GM19239 (cell line): ENCODE measurements around the gene PPIP5K1.

Source experiments
- DNase-seq: peaks from one replicate; pipeline ENCODE4 v3.0.0; 2011; ENCODE audit warnings: low spot score; ENCODE audit not compliant: insufficient read length
- FAIRE-seq: peaks from 2 replicates; lab custom pipeline; 2011; peaks lifted over from hg19 to GRCh38; lab: Jason Lieb, UNC

Gene PPIP5K1

DNA sequence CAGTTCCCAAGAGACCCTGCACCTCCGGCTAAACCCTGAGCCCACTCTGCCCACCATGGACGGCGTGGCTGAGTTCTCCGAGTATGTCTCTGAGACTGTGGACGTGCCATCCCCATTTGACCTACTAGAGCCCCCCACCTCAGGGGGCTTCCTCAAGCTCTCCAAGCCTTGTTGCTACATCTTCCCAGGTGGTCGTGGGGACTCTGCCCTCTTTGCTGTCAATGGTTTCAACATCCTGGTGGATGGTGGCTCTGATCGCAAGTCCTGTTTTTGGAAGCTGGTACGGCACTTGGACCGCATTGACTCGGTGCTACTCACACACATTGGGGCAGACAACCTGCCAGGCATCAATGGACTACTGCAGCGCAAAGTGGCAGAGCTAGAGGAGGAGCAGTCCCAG lies 68.6 kb downstream of the PPIP5K1 start:
- no peak for FAIRE-seq
- DNase-seq: no peak

DNA sequence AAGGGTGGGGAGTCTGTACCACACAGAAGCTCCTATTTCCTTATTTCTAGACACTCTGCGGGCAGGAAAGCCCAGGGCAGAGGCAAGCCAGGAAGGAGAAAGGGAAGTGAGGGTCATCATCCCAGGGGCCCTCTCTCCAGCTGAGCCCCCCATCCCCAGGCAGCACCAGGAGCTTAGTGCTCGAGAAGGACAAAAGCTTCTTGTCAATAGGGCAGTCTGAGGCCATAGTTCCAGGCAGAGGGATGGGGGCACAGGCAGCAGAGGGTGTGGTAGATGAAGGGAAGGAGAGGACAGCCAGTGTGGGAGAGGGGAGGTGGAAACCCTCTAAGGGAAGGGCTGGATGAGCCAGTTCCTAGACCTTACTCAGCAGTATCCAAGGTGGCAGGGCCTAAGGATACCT lies 69.9 kb downstream of the PPIP5K1 start:
- no peak for FAIRE-seq
- no peak for DNase-seq

DNA sequence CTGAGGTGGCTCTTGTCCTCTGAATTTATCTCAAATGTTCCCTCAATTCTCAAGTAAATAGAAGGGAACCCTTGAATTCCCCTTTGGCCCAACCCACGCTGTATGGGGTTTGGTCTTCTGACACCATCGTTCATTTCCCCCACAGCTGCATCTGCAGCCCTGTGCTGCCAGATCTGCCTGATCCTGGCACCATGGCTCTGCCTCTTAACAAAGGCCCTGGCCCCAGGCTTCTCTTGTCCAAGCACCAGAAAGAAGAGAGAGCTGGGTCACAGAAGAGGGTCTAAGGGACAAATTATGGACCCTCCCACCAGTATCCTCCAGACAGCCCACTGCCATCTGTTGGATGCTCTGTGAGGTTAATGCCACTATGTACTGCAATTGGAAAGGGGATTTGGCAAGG lies 70.8 kb downstream of the PPIP5K1 start:
- DNase-seq: no peak
- no peak for FAIRE-seq

DNA sequence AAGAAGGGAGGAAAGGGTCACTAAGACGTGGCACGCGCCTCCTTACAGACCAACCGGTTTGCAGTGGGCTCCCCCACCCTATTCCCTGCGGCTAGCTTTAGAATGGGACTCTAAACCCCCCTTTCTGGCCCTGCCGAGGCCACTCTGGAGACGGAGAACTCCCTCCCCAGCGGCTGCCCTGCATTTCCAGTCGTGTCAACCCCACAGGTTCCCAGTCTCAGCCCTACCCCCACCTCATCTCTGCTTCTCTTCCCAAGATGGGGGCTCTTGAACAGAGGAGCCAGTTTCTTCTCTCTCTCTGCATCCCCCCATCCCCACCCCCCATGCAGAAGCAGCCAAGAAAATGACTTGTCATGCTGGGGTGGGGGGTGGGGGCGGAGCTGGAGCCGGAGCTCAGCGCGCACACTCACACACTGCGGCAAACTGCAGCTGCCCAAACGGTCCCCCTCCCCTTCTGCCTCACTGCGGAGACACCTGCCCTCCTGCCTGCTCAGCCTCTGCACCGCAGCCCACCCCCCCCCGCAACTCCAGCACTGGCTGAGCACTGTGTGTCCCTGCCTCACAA lies 71.7 kb downstream of the PPIP5K1 start:
- FAIRE-seq (no peak), DNase-seq (no peak)

DNA sequence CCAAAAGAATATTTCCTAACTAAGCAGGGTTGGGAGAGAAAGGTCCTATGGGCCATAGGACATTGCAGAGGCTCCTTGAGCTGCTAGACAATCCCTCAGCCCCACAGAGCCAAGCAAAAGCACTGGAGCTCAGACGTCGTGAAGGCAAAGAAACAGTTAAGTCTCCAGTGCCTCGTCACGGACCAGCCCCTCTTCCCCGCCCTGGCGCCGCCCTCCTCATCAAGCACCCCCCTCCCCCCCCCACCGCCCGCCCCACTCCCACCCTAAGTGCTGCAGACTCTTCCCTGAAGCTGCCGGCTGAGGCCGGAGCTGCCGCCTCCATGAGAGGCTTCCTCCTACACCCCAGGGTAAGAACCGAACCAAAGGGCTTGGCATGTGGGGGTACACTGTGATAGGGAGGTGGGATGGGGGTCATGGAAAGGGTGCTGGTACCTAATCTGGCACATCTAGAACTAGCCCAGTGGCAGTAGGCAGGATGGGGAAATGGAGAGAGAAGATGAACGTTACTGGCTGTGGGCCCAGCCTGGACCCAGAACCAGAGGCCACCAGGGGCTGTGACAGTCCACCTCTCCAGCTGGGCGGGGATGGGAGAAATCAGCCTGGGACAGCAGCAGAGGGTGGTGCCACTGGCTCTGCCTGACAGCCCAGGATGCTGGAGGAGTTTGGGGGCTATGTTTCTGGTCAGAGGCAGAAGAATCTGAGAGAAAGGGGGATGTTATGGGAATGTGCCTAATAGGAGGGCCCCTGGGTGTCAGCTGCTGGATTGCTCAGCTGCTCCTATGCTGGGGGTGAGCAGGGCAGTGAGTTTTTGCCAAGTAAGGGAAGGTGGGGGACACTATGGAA lies 72.4 kb downstream of the PPIP5K1 start, which contains the start of gene MAP1A:
MAP1A (plus strand) TSS at position 255 of the 843 bp plus-strand sequence. CDS start 3,866 bp downstream, outside the sequence.
- FAIRE-seq: no peak
- no peak for DNase-seq

DNA sequence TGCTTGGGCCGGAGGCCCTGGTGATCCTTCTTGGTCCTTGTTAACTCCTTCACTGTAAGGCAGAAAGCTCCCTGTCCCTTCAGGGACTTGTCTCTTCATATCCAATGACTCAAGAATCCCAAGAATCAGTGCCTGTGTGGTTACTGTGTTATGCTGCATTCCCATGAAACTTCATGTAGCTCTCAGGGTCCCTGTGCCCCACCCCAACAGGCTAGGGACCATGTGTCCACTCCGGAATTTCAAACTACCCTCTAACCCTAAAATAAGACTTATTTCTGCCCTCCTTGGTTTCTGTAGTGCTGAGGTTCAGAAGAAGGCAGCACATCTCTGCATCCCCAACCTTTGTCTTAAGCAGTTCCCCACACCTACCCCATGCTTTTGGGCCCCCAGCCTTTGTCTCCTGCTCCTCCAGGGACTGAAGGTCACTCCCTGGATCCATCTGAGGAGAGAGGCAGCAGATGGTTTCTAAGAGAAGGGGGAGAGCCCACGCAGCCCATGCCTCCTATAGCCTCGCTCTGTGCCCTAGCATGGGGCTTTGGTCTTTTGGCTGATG lies 73.1 kb downstream of the PPIP5K1 start:
- FAIRE-seq (no peak), DNase-seq (no peak)

DNA sequence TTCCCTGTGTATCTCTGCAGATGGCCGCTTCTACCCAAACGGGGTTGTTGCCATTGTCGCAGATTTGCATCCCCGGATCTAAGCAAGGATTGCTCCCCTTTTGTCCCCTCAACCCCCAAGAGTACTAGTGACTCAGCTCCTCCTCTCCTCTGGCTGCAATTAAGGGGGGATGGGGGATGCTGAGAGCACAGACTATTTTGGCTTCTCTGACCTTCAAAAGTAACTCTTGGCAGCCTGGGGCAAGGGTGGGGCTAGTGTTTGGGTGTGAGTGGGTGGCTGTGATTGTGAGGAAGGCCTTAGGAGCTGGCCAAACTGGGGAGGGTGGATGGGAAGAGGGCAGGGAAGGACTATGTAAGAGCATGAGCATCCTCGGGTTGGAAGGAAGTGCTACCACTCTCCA lies 73.8 kb downstream of the PPIP5K1 start:
- DNase-seq (no peak), FAIRE-seq (no peak)

DNA sequence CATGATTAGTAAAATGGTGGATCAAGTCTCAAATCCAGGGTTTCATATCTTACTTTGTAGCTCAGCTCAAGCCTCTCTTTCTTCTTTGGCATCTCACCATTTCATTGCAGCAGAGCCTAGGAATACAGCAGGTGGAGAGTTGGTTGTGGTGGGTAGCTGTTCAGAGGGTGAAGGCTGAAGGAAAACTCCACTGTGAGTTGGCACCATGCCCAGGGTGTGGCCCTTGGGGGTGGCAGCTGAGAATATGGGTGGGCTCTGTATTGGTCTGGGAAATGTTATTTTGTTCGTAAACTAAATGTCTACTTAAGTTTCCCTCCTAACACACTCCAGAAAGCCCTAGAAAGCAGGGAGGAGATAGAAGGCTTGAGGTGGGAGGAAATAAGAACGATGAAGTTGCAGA lies 74.3 kb downstream of the PPIP5K1 start:
- FAIRE-seq (no peak), DNase-seq (no peak)

DNA sequence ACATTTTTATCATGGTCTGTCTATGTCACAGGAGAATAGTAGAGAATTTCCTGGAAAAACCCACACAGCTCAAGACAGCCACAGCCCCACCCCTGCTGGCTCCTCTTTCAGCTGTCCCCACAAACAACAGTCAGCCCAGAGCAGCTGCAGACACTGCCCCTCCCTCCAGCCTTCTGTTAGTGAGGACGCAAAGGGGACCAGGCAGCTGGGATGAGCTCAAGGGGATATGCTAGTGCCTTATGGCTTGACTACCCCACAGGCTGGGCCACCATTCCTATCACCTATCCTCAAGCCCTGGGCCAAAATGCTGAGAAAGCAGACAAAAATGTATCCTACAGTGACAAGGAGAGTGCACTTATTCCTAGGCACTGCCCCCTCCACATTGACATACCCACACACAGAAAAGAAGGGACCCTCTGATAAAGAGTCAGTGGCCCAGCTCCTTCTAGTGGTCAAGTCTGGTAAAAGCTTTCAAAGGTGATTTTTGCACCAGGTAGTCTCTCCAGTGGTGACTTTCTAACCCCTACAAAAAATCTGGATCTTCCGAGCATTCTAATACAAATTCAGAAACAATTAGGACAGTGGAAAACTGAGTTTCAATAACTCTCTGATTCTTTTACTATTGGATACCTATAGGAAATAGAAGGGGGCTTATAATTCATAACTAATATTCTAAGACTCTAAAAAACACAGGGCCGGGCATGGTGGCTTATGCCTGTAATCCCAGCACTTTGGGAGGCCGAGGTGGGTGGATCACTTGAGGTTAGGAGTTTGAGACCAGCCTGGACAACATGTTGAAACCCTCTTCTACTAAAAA lies 75.6 kb downstream of the PPIP5K1 start:
- FAIRE-seq: peak; percentile 63
- DNase-seq: no peak

DNA sequence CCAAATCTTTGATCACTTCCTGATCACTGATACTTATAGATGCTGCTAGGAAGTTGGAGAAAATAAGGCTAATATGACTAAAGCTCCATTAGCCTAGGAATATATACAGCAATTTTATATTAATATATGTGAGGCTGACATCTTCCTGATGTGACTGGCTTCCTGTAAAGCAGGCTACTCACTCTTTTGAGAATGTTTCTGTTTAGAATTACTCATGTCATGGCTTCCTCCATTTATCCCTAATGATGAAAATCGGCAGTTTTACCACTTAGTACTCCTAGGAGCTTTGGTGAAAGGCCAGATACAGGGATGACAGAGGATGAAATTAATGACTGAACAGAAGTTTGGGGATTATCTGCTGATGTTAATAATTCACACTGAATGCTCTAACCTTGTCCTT lies 76.5 kb downstream of the PPIP5K1 start:
- DNase-seq: no peak
- no peak for FAIRE-seq

DNA sequence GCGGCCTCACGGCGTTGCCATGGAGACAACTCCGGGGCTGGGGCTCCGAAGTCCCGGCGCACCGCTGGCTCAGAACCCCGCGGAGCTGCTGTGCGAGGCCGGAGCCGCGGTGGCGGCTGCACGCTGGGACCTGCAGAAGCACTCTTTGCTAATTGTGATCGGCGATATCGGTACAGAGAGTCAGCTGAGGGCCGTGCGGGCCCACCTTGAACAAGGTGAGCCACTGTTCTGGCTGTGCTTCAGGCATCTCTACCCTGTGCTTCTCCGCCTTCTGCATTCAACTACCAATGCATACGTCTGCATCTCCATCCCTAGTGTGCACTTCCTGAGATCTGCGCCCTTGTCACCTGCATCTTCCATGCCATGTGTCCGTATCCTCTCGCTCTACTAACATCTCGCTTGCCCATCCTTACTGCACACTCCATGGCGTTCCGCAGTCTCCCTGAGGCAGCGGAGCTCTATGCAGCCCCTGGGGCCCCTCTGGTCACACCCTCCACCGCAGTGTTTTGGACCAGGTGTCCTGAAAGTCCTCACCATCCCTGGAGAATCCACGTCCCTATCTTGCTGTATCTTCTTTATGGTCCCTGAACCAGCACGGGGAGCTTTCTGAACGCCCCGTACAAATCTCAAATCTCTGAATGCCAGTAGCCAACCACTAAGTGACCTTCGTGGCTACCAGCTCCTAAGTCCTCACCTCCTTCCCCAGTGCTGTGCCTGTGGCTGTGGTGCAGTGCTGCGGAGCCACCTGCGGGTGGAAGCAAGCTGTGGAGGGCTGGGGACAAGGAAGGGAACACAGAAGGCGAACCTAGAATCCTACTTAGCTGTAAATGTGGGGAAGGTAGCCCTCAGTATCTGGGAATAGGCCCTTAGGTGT lies 78.8 kb downstream of the PPIP5K1 start:
- DNase-seq: no peak
- FAIRE-seq: no peak

DNA sequence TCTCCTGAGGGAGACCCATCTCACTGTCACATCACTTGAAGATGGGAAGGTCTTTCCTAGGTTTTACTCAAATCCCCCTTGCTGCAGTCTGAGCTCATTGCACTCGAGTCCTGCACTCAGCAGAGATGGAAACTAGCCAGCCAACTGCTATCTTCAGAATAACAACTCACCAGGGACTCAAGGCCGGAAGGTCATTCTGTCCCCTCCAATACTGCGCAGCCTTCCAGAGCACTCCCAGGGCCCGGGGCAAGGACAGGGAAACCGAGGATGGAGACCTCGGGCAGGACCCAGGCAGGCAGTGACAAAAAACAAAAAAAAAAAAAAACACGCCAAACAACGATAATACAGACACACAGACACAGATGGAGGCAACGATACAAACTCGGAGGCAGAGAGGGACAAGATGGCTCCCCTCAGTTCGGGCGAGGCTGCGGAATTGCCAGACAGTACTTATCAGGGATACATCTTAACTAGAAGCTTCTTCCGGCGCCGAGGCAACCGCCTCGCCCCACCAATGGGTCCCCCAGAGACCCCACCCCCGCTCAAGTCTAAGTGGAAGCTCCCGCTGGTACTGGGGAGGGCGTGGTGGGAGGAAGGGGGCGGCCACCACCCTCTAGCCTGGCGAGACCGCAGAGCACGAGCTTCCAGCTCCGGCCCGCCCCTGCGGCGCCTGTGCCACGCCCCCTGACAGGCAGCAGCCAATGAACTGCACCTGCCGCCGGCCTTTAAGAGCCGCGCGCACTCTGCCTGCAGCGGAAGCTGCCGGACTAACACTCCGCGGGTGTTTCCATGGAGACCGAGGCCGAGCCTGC lies 79.6 kb downstream of the PPIP5K1 start:
- DNase-seq (peak; percentile 96), FAIRE-seq (peak; percentile 94)

DNA sequence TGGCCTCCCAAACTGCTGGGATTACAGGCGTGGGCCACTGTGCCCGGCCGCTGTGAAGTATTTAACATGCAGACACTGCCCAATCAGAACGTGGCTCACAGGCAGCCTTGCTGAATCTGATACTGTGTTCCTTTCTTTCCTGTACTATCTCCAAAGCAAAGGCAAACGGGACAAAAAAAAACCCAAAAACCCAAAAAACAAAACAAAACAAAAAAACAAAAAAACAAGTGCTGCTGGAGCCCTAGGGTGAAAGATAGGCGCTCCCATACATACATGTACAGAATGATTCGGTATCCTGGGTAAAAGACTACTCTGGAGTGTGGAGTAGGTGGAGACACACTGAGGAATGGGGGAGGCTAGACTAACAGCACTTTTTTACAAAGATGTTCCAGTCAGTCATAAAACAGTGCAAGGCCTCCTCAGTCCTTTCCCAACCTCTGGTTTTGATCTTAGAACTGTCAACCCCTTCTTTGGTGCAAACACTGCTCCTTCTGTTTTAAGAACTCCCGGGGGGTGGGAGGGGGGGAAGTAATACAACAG lies 80.3 kb downstream of the PPIP5K1 start:
- peak; percentile 23 for FAIRE-seq

DNA sequence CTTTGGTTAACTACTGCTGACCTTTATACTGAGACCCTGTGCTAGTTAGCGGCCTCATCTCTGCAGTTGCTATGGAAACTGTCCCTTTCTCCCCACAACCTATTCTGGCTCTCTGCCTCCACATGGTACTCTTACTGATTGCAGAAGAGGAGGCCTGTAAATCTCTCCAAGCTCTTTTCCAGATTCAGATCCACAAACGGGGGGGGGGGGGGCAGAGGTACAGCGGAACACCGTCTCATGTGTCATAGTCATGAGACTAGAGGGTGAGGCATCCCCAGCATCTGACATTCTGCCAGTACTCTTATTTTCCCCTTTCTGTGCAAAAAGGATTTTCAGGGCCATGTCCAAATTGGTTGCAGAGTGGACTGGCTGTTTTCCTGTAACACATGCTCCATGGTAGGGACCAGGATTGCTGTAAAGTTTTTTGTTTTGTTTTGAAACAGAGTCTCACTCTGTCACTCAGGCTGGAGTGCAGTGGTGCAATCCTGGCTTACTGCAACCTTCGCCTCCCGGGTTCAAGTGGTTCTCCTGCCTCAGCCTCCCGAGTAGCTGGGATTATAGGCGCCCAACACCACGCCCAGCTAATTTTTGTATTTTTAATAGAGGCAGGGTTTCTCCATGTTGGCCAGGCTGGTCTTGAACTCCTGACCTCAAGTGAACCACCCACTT lies 80.9 kb downstream of the PPIP5K1 start:
- DNase-seq (no peak), FAIRE-seq (no peak)

More for the DNA sequence above, 80.3 kb downstream of the PPIP5K1 start:
- DNase-seq: no peak

DNA sequence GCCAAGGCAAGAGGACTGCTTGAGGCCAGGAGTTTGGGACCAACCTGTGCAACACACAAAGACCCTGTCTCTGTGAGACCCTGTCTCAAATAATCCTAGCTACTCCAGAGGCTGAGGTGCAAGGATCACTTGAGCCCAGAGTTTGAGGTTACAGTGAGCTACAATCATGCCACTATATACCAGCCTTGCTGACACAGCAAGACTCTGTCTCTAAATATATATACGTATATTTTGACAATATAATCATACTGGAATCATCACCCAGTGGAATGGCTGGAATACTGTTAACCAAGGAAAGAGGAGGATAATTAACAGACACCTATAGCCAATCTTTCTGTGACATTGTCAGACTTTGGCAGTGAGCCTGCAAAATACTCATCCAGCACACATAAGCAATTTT lies 81.6 kb downstream of the PPIP5K1 start:
- no peak for FAIRE-seq
- no peak for DNase-seq

DNA sequence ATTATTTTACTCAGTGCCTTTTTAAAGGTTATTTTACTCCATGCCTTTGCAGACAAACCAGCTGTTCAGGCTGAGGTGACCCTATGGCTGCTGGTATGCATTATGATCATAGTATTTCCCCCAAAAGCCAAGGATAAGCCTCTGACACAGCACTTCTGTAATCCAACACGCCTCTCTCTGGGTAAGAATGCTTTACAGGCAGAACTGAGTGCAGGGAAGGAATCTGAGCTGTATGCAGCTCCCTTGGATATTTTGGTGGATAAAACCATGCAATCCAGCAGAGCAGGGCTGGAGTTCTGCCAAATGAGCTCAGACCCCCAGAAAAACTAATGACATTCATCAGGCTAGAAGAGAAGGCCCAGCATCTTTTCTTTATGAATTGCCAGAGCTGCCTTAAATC lies 84.3 kb downstream of the PPIP5K1 start:
- DNase-seq (no peak), FAIRE-seq (no peak)

DNA sequence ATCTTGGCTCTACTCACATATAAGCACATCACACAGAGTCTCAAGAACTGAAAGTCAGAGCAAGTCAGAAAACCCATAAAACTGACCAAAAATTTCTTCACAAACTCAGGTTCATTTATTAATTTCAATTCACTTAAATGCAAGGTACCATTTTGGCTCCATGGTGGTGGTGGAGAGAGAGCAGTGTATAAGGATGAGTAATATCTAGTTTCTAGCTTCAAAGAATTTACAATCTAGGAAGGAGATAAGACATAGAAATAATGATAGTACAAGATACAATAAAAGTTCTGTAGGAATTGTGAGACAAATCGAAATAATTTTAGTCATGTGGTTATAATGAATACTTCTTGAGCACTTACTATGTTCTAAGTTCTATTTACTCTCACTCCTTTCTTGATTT lies 90.4 kb downstream of the PPIP5K1 start:
- FAIRE-seq (no peak), DNase-seq (no peak)

DNA sequence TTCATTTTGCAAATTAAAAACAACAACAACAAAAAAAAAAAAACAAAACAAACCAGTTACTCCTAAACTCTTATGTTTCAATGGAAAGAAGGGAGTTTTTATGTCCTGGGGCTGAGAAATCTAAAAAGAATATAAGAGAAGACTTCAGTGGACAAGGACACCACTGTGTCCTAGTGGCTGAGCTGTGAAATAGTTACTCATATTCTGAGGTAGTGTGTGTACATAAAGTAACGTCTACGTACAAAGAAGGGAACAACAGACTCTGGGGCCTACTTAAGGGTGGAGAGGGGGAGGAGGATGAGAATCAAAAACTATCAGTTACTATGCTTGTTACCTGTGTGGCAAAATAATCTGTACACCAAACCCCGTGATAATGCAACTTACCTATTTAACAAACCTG lies 91.0 kb downstream of the PPIP5K1 start:
- FAIRE-seq: no peak
- no peak for DNase-seq
